ENCODE results near the gene SYNPO2. TPM values are rescaled to one million over a fixed set of nuclear protein-coding genes. Genes with fewer than 3 reads are reported as not detected.
"Not testable (repeated sequence)": the region's sequence is repeated elsewhere in the genome, so short reads cannot be mapped to it uniquely, and the experiment has no call there.

SYNPO2 gene
- polyA plus RNA-seq, 1 donor (not counting 4 experiments of a cell fraction or from before 2014, with no cell fraction given), result 0.34 TPM

GRCh38 chr4:119020158-119020557 is 131.5 kb downstream of the SYNPO2 start:
- no peak for DNase-seq (ENCODE audit: low read depth, low spot score)
- Histone ChIP-seq H2AFZ (ENCODE audit: control insufficient read depth, low read length) (no peak overlapping the region), H3K9me3 (ENCODE audit: control insufficient read depth, low read depth, low read length) (no peaks in the 10 kb centered on the region), H3K4me2 (ENCODE audit: control insufficient read depth, extremely low read depth, insufficient read depth, low read depth, low read length) (no peak overlapping the region), H3K27ac (ENCODE audit: control insufficient read depth, insufficient read depth, low read length) (no peak overlapping the region), H3K27me3 (ENCODE audit: control insufficient read depth, extremely low read depth, insufficient read depth, low read length) (no peaks in the 10 kb centered on the region), H3K4me3 (ENCODE audit: control insufficient read depth in 2 of 3, extremely low read depth in 1 of 3, insufficient read depth in 2 of 3, low read depth in 1 of 3, low read length in 3 of 3) (no peak overlapping the region), H3K9me1 (ENCODE audit: control insufficient read depth, extremely low read depth, insufficient read depth, low read length) (no peaks in the 10 kb centered on the region), H3K9ac (ENCODE audit: control insufficient read depth, extremely low read depth, insufficient read depth, low read length) (no peak overlapping the region), H3K36me3 (ENCODE audit: control insufficient read depth in 2 of 2, extremely low read depth in 1 of 2, insufficient read depth in 2 of 2, low read length in 2 of 2) (no peaks in the 10 kb centered on the region), H4K20me1 (ENCODE audit: control insufficient read depth, extremely low read depth, insufficient read depth, low read length) (no peaks in the 10 kb centered on the region), H3K79me2 (ENCODE audit: control insufficient read depth, insufficient read depth, low read length) (no peaks in the 10 kb centered on the region), H3K4me1 (ENCODE audit: control insufficient read depth, extremely low read depth, insufficient read depth, low read length) (peaks cover 4% of the 10 kb centered on the region)
- TF ChIP-seq CTCF (optimal IDR thresholded peaks at IDR 0.05 in 1 of 3, IDR thresholded peaks at IDR 0.05 in 1 of 3, conservative IDR thresholded peaks at IDR 0.05 in 1 of 3; ENCODE audit: extremely low read depth in 1 of 3, insufficient read depth in 2 of 3, low read length in 3 of 3), result no peak
- no peak for TF ChIP-seq EZH2 (IDR thresholded peaks at IDR 0.05; ENCODE audit: low read length)
- FAIRE-seq, result no peak
- dilution Hi-C loops (cut with MboI; ENCODE audit: extremely low pct_ligation_motif_present, low sequenced_read_pairs), result no loop called here

- H3K27me3 ChIP-seq (ENCODE audit: control insufficient read depth, extremely low read depth, insufficient read depth, low read length); H3K9ac ChIP-seq (ENCODE audit: control insufficient read depth, extremely low read depth, insufficient read depth, low read length); H3K79me2 ChIP-seq (ENCODE audit: control insufficient read depth, insufficient read depth, low read length); dilution Hi-C loops (cut with MboI; ENCODE audit: extremely low pct_ligation_motif_present, low sequenced_read_pairs); H2AFZ ChIP-seq (ENCODE audit: control insufficient read depth, low read length); H3K9me1 ChIP-seq (ENCODE audit: control insufficient read depth, extremely low read depth, insufficient read depth, low read length); H3K4me3 ChIP-seq (ENCODE audit: control insufficient read depth in 2 of 3, extremely low read depth in 1 of 3, insufficient read depth in 2 of 3, low read depth in 1 of 3, low read length in 3 of 3); H3K27ac ChIP-seq (ENCODE audit: control insufficient read depth, insufficient read depth, low read length); FAIRE-seq; DNase-seq (ENCODE audit: low read depth, low spot score); H3K4me2 ChIP-seq (ENCODE audit: control insufficient read depth, extremely low read depth, insufficient read depth, low read depth, low read length); H3K9me3 ChIP-seq (ENCODE audit: control insufficient read depth, low read depth, low read length); H4K20me1 ChIP-seq (ENCODE audit: control insufficient read depth, extremely low read depth, insufficient read depth, low read length); H3K36me3 ChIP-seq (ENCODE audit: control insufficient read depth in 2 of 2, extremely low read depth in 1 of 2, insufficient read depth in 2 of 2, low read length in 2 of 2): not testable (repeated sequence)
- H3K4me1 ChIP-seq (ENCODE audit: control insufficient read depth, extremely low read depth, insufficient read depth, low read length), result peaks cover 18% of the 10 kb centered on the region
Observed at GRCh38 chr4:119022520-119022919, 133.9 kb downstream of the SYNPO2 start.

- FAIRE-seq (no peak), DNase-seq (ENCODE audit: low read depth, low spot score) (no peak)
- no peak overlapping the region for H3K4me3 ChIP-seq (ENCODE audit: control insufficient read depth in 2 of 3, extremely low read depth in 1 of 3, insufficient read depth in 2 of 3, low read depth in 1 of 3, low read length in 3 of 3)
- H3K79me2 ChIP-seq (ENCODE audit: control insufficient read depth, insufficient read depth, low read length), result no peaks in the 10 kb centered on the region
- H3K9ac ChIP-seq (ENCODE audit: control insufficient read depth, extremely low read depth, insufficient read depth, low read length), result no peak overlapping the region
- peaks cover 18% of the 10 kb centered on the region for H3K4me1 ChIP-seq (ENCODE audit: control insufficient read depth, extremely low read depth, insufficient read depth, low read length)
- H3K4me2 ChIP-seq (ENCODE audit: control insufficient read depth, extremely low read depth, insufficient read depth, low read depth, low read length), result no peak overlapping the region
- no peak overlapping the region for H3K27ac ChIP-seq (ENCODE audit: control insufficient read depth, insufficient read depth, low read length)
- H4K20me1 ChIP-seq (ENCODE audit: control insufficient read depth, extremely low read depth, insufficient read depth, low read length), result no peaks in the 10 kb centered on the region
- H3K27me3 ChIP-seq (ENCODE audit: control insufficient read depth, extremely low read depth, insufficient read depth, low read length), result no peaks in the 10 kb centered on the region
- dilution Hi-C loops (cut with MboI; ENCODE audit: extremely low pct_ligation_motif_present, low sequenced_read_pairs), result no loop called here
- H3K9me1 ChIP-seq (ENCODE audit: control insufficient read depth, extremely low read depth, insufficient read depth, low read length), result no peaks in the 10 kb centered on the region
- H3K36me3 ChIP-seq (ENCODE audit: control insufficient read depth in 2 of 2, extremely low read depth in 1 of 2, insufficient read depth in 2 of 2, low read length in 2 of 2), result no peaks in the 10 kb centered on the region
- TF ChIP-seq CTCF (optimal IDR thresholded peaks at IDR 0.05 in 1 of 3, IDR thresholded peaks at IDR 0.05 in 1 of 3, conservative IDR thresholded peaks at IDR 0.05 in 1 of 3; ENCODE audit: extremely low read depth in 1 of 3, insufficient read depth in 2 of 3, low read length in 3 of 3), result no peak
- no peak for TF ChIP-seq EZH2 (IDR thresholded peaks at IDR 0.05; ENCODE audit: low read length)
- no peaks in the 10 kb centered on the region for H3K9me3 ChIP-seq (ENCODE audit: control insufficient read depth, low read depth, low read length)
- no peak overlapping the region for H2AFZ ChIP-seq (ENCODE audit: control insufficient read depth, low read length)
Observed at GRCh38 chr4:119024102-119024501, 135.4 kb downstream of the SYNPO2 start.
